Suprapubic skin (tissue), 3 donors: ENCODE results near the gene GPA33.

Experiments used
- CTCF ChIP-seq, 2 donors: fragments of 200-600 bp in 1 of 2; fragments of 450-650 bp in 1 of 2; sonication (generic) in 1 of 2; IDR thresholded peaks; one replicate each; pipeline ENCODE4 v1.5.1; 2016 to 2019; ENCODE audit warnings: antibody characterized with exemption in 2 of 2, mild to moderate bottlenecking in 1 of 2, moderate library complexity in 1 of 2
- EP300 ChIP-seq: sonication (generic); formaldehyde crosslinking; IDR thresholded peaks from one replicate; pipeline ENCODE4 v1.6.1; 2017; ENCODE audit warnings: antibody characterized with exemption

- TF ChIP-seq CTCF (IDR thresholded peaks at IDR 0.05) (no peak), EP300 (no peak)
Observed at GRCh38 chr1:167111868-167112709, 21.9 kb upstream of the GPA33 start.
